ENCODE results near the gene TBC1D2.

DNA sequence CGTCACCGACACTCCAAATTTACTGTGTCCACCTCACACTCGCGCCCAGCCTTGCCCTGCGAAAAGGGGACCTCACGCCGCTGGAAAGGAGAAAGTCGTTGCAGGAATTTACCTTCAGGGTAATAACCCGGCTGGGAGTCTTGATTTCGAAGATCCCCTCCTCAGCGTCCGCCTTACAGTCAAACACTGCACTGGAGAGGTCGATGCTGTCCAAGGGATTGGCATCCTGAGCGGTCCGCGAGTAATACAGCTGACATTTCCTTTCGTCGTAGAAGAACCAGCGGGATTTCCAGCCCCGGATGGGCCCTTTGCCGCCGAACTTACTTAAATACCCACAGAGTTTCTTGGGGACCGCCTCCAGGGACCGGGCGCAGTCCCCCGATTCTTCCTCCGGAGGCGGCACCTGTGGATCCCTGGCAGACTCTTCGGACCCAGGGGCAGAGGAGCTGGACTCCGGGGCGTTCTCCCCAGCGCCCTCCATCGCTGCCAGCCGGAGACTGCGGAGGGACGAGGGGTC, 330 bp downstream of the TBC1D2 start:
- TF ChIP-seq POLR2A (IDR thresholded peaks at IDR 0.05) (peak; percentile 57), POLR2AphosphoS5 (IDR thresholded peaks at IDR 0.05) (peak; percentile 26 to 81 (median 65))
- TF ChIP-seq, protein P1, sequence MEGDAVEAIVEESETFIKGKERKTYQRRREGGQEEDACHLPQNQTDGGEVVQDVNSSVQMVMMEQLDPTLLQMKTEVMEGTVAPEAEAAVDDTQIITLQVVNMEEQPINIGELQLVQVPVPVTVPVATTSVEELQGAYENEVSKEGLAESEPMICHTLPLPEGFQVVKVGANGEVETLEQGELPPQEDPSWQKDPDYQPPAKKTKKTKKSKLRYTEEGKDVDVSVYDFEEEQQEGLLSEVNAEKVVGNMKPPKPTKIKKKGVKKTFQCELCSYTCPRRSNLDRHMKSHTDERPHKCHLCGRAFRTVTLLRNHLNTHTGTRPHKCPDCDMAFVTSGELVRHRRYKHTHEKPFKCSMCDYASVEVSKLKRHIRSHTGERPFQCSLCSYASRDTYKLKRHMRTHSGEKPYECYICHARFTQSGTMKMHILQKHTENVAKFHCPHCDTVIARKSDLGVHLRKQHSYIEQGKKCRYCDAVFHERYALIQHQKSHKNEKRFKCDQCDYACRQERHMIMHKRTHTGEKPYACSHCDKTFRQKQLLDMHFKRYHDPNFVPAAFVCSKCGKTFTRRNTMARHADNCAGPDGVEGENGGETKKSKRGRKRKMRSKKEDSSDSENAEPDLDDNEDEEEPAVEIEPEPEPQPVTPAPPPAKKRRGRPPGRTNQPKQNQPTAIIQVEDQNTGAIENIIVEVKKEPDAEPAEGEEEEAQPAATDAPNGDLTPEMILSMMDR (IDR thresholded peaks at IDR 0.05) = no peak

Measured in transverse colon (tissue), 4 donors.